Measurements from ENCODE around the gene GPHN. TPM values are rescaled to one million over a fixed set of nuclear protein-coding genes. Genes with fewer than 3 reads are reported as not detected.

GPHN gene
- total and polyA plus RNA-seq, 2 of the 4 experiments (the other 2 are of a cell fraction) = 8.0 to 8.1 TPM

DNA sequence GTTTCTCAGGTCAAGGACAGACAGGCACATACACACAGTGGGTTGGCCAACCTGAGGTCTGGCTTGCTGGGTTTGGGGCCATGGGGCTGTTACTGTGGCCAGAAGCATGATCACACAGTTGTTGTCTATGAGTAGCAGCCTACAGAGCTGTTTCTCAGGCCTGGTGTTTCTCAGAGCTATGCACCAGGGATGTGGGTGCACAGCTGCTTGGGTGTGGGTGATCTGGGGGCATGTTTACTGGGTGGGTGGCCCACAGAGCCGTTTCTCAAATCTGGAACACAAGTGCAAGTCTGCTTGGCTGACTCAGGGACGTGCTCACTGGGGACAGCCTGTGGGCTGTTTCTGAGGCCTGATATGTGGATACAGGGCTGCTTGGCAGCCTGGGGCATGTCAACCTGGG lies 710.2 kb downstream of the GPHN start:
- peak overlapping the region; percentile 27; the same call in 1 of the 2 replicates for H3K4ac ChIP-seq (ENCODE audit: low read depth, low read length)
- CTCF ChIA-PET = no interaction called here
- no peak overlapping the region for H3K27ac ChIP-seq (ENCODE audit: insufficient read depth, low read length)
- H3K14ac ChIP-seq (replicated peaks; ENCODE audit: low read depth, low read length) = no peak overlapping the region; the same call in 1 of the 2 replicates
- H3K4me2 ChIP-seq (ENCODE audit: low read depth, low read length) = no peak overlapping the region
- intact Hi-C loops (cut with micrococcal nuclease) (no loop called here), in situ Hi-C loops (cut with MboI; ENCODE audit: low sequenced_read_pairs) (no loop called here), dilution Hi-C loops (cut with HindIII; ENCODE audit: low sequenced_read_pairs, unreplicated experiment) (no loop called here)
- no peaks in the 10 kb centered on the region for H3K79me1 ChIP-seq (ENCODE audit: low read depth in 1 of 2, low read length in 2 of 2)
- ATAC-seq (ENCODE audit: low read depth) (no peak), DNase-seq (no peak)
- no peak overlapping the region for H2AK9ac ChIP-seq (replicated peaks; ENCODE audit: low read depth, low read length, poor library complexity)
- H3K4me1 ChIP-seq (ENCODE audit: control insufficient read depth, insufficient read depth, low read length) = peaks cover 5% of the 10 kb centered on the region; the same call in 1 of the 2 replicates
- 100% methylated on average over 1 of the region's 2 CpGs; no CpG with 5 or more reads in 1 of the 2 experiments for WGBS, 2 experiments (ENCODE audit: extremely low coverage in 2 of 2, insufficient read length in 1 of 2)
- H2BK15ac ChIP-seq (ENCODE audit: low read depth, low read length) = 0 out of 3 replicates have a peak overlapping the region, but pooled peaks have one; percentile 28
- H3K18ac ChIP-seq (ENCODE audit: low read depth, low read length) = no peak overlapping the region
- H3K9me3 ChIP-seq (ENCODE audit: control insufficient read depth, insufficient read depth, low read length) = no peaks in the 10 kb centered on the region
- H3K56ac ChIP-seq (ENCODE audit: extremely low read depth, insufficient read depth, low read length) = no peak overlapping the region
- no TSS peak for BruUV-seq (replicated peaks)
- peak overlapping the region; percentile 39 for H2AK5ac ChIP-seq (ENCODE audit: low read depth, low read length)
- H2AFZ ChIP-seq (replicated peaks; ENCODE audit: low read length, poor library complexity) = peak overlapping the region; percentile 67
- no peaks in the 10 kb centered on the region for H3K36me3 ChIP-seq (ENCODE audit: control insufficient read depth, insufficient read depth, low read length)
- H4K8ac ChIP-seq (ENCODE audit: low read depth in 2 of 2, low read length in 2 of 2) = no peak overlapping the region
- no peak overlapping the region for H3K9ac ChIP-seq (ENCODE audit: low read depth, low read length)
- H2BK20ac ChIP-seq (ENCODE audit: low read depth, low read length) = peak overlapping the region; percentile 50
- no peaks in the 10 kb centered on the region; the same call in 1 of the 2 replicates for H3K9me1 ChIP-seq (ENCODE audit: insufficient read depth, low read length)
- no peak overlapping the region for H4K5ac ChIP-seq (ENCODE audit: low read depth, low read length)
- TF ChIP-seq, protein P1, sequence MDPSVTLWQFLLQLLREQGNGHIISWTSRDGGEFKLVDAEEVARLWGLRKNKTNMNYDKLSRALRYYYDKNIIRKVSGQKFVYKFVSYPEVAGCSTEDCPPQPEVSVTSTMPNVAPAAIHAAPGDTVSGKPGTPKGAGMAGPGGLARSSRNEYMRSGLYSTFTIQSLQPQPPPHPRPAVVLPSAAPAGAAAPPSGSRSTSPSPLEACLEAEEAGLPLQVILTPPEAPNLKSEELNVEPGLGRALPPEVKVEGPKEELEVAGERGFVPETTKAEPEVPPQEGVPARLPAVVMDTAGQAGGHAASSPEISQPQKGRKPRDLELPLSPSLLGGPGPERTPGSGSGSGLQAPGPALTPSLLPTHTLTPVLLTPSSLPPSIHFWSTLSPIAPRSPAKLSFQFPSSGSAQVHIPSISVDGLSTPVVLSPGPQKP (IDR thresholded peaks at IDR 0.05; ENCODE audit: borderline replicate concordance, low read depth, low read length) = no peak
- no peak for TF ChIP-seq CHD1 (IDR thresholded peaks at IDR 0.05; ENCODE audit: low read depth, low read length)
- TF ChIP-seq CEBPB (IDR thresholded peaks at IDR 0.05; ENCODE audit: low read depth, low read length) = no peak
- TF ChIP-seq, protein P2, sequence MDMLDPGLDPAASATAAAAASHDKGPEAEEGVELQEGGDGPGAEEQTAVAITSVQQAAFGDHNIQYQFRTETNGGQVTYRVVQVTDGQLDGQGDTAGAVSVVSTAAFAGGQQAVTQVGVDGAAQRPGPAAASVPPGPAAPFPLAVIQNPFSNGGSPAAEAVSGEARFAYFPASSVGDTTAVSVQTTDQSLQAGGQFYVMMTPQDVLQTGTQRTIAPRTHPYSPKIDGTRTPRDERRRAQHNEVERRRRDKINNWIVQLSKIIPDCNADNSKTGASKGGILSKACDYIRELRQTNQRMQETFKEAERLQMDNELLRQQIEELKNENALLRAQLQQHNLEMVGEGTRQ (IDR thresholded peaks at IDR 0.05; ENCODE audit: low read depth, low read length) = no peak
- TF ChIP-seq SMC3 (IDR thresholded peaks at IDR 0.05; ENCODE audit: low read depth, low read length) = no peak
- no peak for TF ChIP-seq NFE2L2 (IDR thresholded peaks at IDR 0.05; ENCODE audit: low read depth, low read length)
- no peak for TF ChIP-seq RFX5 (IDR thresholded peaks at IDR 0.05; ENCODE audit: low read depth, low read length)
- no peak for TF ChIP-seq BHLHE40 (IDR thresholded peaks at IDR 0.05; ENCODE audit: low read depth, low read length)
- no peak for TF ChIP-seq MAZ (IDR thresholded peaks at IDR 0.05; ENCODE audit: borderline replicate concordance, low read depth, low read length)
- TF ChIP-seq RCOR1 (IDR thresholded peaks at IDR 0.05; ENCODE audit: insufficient replicate concordance, low read length) = no peak
- TF ChIP-seq POLR2A (IDR thresholded peaks at IDR 0.05; ENCODE audit: low read depth, low read length) = no peak
- TF ChIP-seq RAD21 (IDR thresholded peaks at IDR 0.05; ENCODE audit: low read length) = no peak
- no peak for TF ChIP-seq MAFK (IDR thresholded peaks at IDR 0.05; ENCODE audit: low read depth, low read length)
- TF ChIP-seq MXI1 (IDR thresholded peaks at IDR 0.05; ENCODE audit: borderline replicate concordance, low read depth, low read length) = no peak
- no peak for TF ChIP-seq FOS (IDR thresholded peaks at IDR 0.05; ENCODE audit: low read depth, low read length)
- TF ChIP-seq, protein P3, sequence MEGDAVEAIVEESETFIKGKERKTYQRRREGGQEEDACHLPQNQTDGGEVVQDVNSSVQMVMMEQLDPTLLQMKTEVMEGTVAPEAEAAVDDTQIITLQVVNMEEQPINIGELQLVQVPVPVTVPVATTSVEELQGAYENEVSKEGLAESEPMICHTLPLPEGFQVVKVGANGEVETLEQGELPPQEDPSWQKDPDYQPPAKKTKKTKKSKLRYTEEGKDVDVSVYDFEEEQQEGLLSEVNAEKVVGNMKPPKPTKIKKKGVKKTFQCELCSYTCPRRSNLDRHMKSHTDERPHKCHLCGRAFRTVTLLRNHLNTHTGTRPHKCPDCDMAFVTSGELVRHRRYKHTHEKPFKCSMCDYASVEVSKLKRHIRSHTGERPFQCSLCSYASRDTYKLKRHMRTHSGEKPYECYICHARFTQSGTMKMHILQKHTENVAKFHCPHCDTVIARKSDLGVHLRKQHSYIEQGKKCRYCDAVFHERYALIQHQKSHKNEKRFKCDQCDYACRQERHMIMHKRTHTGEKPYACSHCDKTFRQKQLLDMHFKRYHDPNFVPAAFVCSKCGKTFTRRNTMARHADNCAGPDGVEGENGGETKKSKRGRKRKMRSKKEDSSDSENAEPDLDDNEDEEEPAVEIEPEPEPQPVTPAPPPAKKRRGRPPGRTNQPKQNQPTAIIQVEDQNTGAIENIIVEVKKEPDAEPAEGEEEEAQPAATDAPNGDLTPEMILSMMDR (conservative IDR thresholded peaks at IDR 0.05; ENCODE audit: low read depth, low read length) = no peak
- no peak overlapping the region for H3K4me3 ChIP-seq (ENCODE audit: insufficient read depth, low read depth, low read length)
- H4K91ac ChIP-seq (ENCODE audit: insufficient read depth, low read depth, low read length) = peak overlapping the region; percentile 15; the same call in 1 of the 2 replicates
- POLR2A ChIA-PET (ENCODE audit: unreplicated experiment) = no interaction called here
- H2BK5ac ChIP-seq (ENCODE audit: low read depth, low read length, poor library complexity, severe bottlenecking) = no peak overlapping the region
- peak overlapping the region; percentile 15; the same call in 1 of the 2 replicates for H2BK120ac ChIP-seq (ENCODE audit: low read depth, low read length)
- H3K27me3 ChIP-seq (ENCODE audit: control insufficient read depth, insufficient read depth, low read length) = no peaks in the 10 kb centered on the region
- peak overlapping the region; percentile 48; the same call in 1 of the 2 replicates for H3K23ac ChIP-seq (ENCODE audit: low read depth, low read length)
- no peaks in the 10 kb centered on the region for H4K20me1 ChIP-seq (ENCODE audit: insufficient read depth, low read length)
